ENCODE measurements around the gene FSD1L.

GRCh38 chr9:105425816-105426433, 21.9 kb upstream of the FSD1L start:
- peak; percentile 70 for TF ChIP-seq CTCF (conservative IDR thresholded peaks at IDR 0.05)
- TF ChIP-seq EZH2 (IDR thresholded peaks at IDR 0.05; ENCODE audit: low read depth), result no peak

Data from PC-9 (cell line).